H1 (cell line): ENCODE results near the gene KRT85. TPM values are rescaled to one million over a fixed set of nuclear protein-coding genes. Genes with fewer than 3 reads are reported as not detected.

ENCODE experiments used
- BACH1 ChIP-seq: IDR thresholded peaks from 2 replicates; pipeline ENCODE4 v1.6.1; 2012; ENCODE audit warnings: low read length, improper control_type of control experiment
- CBX8 ChIP-seq: fragments of 300-800, 300-1000 bp; sonication (generic); IDR thresholded peaks from 2 replicates; pipeline ENCODE4 v1.7.1; 2016; ENCODE audit warnings: low read depth, low read length, borderline replicate concordance
- CEBPB ChIP-seq: IDR thresholded peaks from 2 replicates; pipeline ENCODE4 v1.6.1; 2012; ENCODE audit warnings: low read depth, low read length
- CHD7 ChIP-seq: fragments of 300-600 bp; sonication (generic); IDR thresholded peaks from 2 replicates; pipeline ENCODE4 v1.7.1; 2012; ENCODE audit warnings: low read length, moderate library complexity, mild to moderate bottlenecking, inconsistent platforms; ENCODE audit not compliant: insufficient replicate concordance
- EGR1 ChIP-seq: IDR thresholded peaks from 2 replicates; pipeline ENCODE4 v1.6.1; 2011; ENCODE audit warnings: low read depth, low read length, borderline replicate concordance
- KDM5A ChIP-seq: fragments of 200-600 bp; IDR thresholded peaks from 2 replicates; pipeline ENCODE4 v1.7.1; 2012; ENCODE audit warnings: mild to moderate bottlenecking, low read length, inconsistent platforms, mixed read lengths
- MAX ChIP-seq: IDR thresholded peaks from 2 replicates; pipeline ENCODE4 v1.6.1; 2012; ENCODE audit warnings: inconsistent platforms
- polyA plus RNA-seq, 7 experiments: library from polyadenylated mRNA; depleted of rRNA in 3 of 7; stranded (reverse) in 5 of 7; unstranded in 2 of 7; fragments of >200 nt in 5 of 7; fragments of 200-250 nt in 2 of 7; gene quantifications; 1 replicate in 5 of 7; 2 replicates in 1 of 7; 4 replicates in 1 of 7; pipeline versions ENCODE4 v1.2.1 to v1.2.3, GENCODE V29; 2011 to 2013; ENCODE audit warnings: missing spikeins in 2 of 7, mixed read lengths in 2 of 7
- total RNA-seq: library from RNA; stranded (reverse); fragmentation: NEBNext Ultra II Directional; extraction: Animal tissue kit (Norgen Biotek cat#: 25700); gene quantifications from 2 replicates; pipeline ENCODE4 v1.2.1, GENCODE V29; 2021

The KRT85 gene
- total and polyA plus RNA-seq, 2 of the 8 experiments (the other 6 are each of a cell fraction or from before 2014, with no cell fraction given) = not detected

GRCh38 chr12:52364901-52365489 lies 2.3 kb downstream of the KRT85 start (continued):
- no peak for TF ChIP-seq CHD7
- no peak for TF ChIP-seq CEBPB
- TF ChIP-seq KDM5A = no peak
- TF ChIP-seq EGR1 = no peak
- TF ChIP-seq BACH1 = no peak
- TF ChIP-seq CBX8 = no peak
- no peak for TF ChIP-seq MAX
- TF ChIP-seq, all 59 proteins: peak for 0
